ENCODE results near the gene F9. TPM values are rescaled to one million over a fixed set of nuclear protein-coding genes. Genes with fewer than 3 reads are reported as not detected.

F9 gene
- total and polyA plus RNA-seq, 2 of the 4 experiments (the other 2 are of a cell fraction), result not detected

DNA sequence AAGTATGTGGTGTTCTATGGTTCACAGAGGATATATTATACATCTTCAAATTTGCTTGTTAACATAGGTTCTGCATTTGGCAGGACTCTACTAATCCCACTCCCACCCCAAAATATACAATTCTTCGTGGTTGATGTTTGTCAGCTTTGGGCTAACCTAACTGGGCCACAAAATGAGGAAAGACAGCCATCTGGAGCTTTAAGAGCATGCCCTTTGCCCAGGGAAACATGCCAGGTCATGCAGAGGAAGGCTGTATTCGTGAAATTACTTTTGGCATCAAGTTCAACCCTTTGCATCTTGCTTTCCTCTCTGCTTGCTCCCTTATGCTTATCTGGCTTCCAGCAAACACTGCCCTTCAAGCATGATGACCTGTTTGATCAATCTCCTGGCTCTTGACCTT, 46.8 kb upstream of the F9 start:
- Histone ChIP-seq H3K56ac (ENCODE audit: extremely low read depth, insufficient read depth, low read length) (no peak overlapping the region), H4K91ac (ENCODE audit: insufficient read depth, low read depth, low read length) (no peak overlapping the region), H3K18ac (ENCODE audit: low read depth, low read length) (no peak overlapping the region), H2BK120ac (ENCODE audit: low read depth, low read length) (no peak overlapping the region), H3K4ac (ENCODE audit: low read depth, low read length) (no peak overlapping the region), H3K4me2 (ENCODE audit: low read depth, low read length) (no peak overlapping the region), H4K8ac (ENCODE audit: low read depth in 2 of 2, low read length in 2 of 2) (no peak overlapping the region), H4K20me1 (ENCODE audit: insufficient read depth, low read length) (no peaks in the 10 kb centered on the region), H4K5ac (ENCODE audit: low read depth, low read length) (no peak overlapping the region), H2AFZ (replicated peaks; ENCODE audit: low read length, poor library complexity) (no peak overlapping the region), H3K27ac (ENCODE audit: insufficient read depth, low read length) (no peak overlapping the region), H3K9me3 (ENCODE audit: control insufficient read depth, insufficient read depth, low read length) (peaks cover 3% of the 10 kb centered on the region; the same call in 1 of the 2 replicates), H3K79me1 (ENCODE audit: low read depth in 1 of 2, low read length in 2 of 2) (no peaks in the 10 kb centered on the region), H3K14ac (replicated peaks; ENCODE audit: low read depth, low read length) (no peak overlapping the region), H2BK5ac (ENCODE audit: low read depth, low read length, poor library complexity, severe bottlenecking) (no peak overlapping the region), H3K23ac (ENCODE audit: low read depth, low read length) (no peak overlapping the region), H3K4me3 (ENCODE audit: insufficient read depth, low read depth, low read length) (no peak overlapping the region), H2AK9ac (replicated peaks; ENCODE audit: low read depth, low read length, poor library complexity) (no peak overlapping the region), H3K4me1 (ENCODE audit: control insufficient read depth, insufficient read depth, low read length) (no peaks in the 10 kb centered on the region), H2BK15ac (ENCODE audit: low read depth, low read length) (no peak overlapping the region), H3K9ac (ENCODE audit: low read depth, low read length) (no peak overlapping the region), H3K27me3 (ENCODE audit: control insufficient read depth, insufficient read depth, low read length) (no peaks in the 10 kb centered on the region), H3K9me1 (ENCODE audit: insufficient read depth, low read length) (no peaks in the 10 kb centered on the region), H2BK20ac (ENCODE audit: low read depth, low read length) (no peak overlapping the region), H2AK5ac (ENCODE audit: low read depth, low read length) (no peak overlapping the region), H3K36me3 (ENCODE audit: control insufficient read depth, insufficient read depth, low read length) (no peaks in the 10 kb centered on the region)
- intact Hi-C loops (cut with micrococcal nuclease), result no loop called here
- ChIA-PET POLR2A (ENCODE audit: unreplicated experiment) (no interaction called here), CTCF (no interaction called here)
- no peak for TF ChIP-seq NFE2L2 (IDR thresholded peaks at IDR 0.05; ENCODE audit: low read depth, low read length)
- no peak for TF ChIP-seq CEBPB (IDR thresholded peaks at IDR 0.05; ENCODE audit: low read depth, low read length)
- TF ChIP-seq SMC3 (IDR thresholded peaks at IDR 0.05; ENCODE audit: low read depth, low read length), result no peak
- TF ChIP-seq, protein P1, sequence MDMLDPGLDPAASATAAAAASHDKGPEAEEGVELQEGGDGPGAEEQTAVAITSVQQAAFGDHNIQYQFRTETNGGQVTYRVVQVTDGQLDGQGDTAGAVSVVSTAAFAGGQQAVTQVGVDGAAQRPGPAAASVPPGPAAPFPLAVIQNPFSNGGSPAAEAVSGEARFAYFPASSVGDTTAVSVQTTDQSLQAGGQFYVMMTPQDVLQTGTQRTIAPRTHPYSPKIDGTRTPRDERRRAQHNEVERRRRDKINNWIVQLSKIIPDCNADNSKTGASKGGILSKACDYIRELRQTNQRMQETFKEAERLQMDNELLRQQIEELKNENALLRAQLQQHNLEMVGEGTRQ (IDR thresholded peaks at IDR 0.05; ENCODE audit: low read depth, low read length), result no peak
- no peak for DNase-seq
- no TSS peak for BruUV-seq (replicated peaks)
- in situ Hi-C loops (cut with MboI; ENCODE audit: low sequenced_read_pairs), result no loop called here
- no CpG with 5 or more reads among the region's 2 CpGs for WGBS, 2 experiments (ENCODE audit: extremely low coverage in 2 of 2, insufficient read length in 1 of 2)
- no peak for ATAC-seq (ENCODE audit: low read depth)
- dilution Hi-C loops (cut with HindIII; ENCODE audit: low sequenced_read_pairs, unreplicated experiment), result no loop called here

All from IMR-90 (cell line).